ENCODE results near the gene ST6GAL2.

DNA sequence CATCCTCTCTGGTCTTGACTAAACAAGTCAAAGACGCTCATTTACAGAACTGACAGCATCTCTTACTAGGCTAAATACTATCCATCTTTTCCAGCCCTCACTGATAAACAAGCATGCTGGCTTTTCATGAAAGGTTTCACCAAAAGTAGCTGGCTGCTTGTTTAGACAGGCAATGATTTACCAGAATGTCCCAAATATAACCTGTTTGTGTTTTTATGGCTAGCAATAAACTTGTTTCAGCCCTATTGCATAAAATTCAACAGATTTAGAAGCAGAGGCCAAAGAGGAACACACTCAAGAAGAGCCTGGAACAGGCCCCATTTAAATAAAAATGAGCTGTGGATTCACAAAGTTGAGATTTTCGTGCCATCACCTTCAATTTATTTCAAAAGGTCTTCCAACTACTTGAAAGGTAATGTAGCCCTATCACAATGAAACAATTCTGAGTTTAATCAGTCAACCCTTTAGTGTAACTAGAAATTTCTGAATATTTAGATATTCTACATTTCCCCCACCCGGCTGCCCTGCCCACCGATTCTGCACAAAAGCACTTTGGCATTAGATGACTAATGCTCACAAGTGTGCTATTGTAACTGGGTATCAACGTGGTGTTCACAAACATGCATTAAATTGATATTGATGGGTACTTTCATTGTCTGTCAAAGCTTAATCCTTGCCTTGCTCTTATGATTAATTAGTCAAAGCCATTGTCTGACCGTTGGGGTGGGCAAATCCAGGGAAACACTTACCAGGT, 54.0 kb downstream of the ST6GAL2 start:
- TF ChIP-seq, protein P1, sequence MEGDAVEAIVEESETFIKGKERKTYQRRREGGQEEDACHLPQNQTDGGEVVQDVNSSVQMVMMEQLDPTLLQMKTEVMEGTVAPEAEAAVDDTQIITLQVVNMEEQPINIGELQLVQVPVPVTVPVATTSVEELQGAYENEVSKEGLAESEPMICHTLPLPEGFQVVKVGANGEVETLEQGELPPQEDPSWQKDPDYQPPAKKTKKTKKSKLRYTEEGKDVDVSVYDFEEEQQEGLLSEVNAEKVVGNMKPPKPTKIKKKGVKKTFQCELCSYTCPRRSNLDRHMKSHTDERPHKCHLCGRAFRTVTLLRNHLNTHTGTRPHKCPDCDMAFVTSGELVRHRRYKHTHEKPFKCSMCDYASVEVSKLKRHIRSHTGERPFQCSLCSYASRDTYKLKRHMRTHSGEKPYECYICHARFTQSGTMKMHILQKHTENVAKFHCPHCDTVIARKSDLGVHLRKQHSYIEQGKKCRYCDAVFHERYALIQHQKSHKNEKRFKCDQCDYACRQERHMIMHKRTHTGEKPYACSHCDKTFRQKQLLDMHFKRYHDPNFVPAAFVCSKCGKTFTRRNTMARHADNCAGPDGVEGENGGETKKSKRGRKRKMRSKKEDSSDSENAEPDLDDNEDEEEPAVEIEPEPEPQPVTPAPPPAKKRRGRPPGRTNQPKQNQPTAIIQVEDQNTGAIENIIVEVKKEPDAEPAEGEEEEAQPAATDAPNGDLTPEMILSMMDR (IDR thresholded peaks at IDR 0.05), result no peak
- no peak for TF ChIP-seq POLR2A (IDR thresholded peaks at IDR 0.05)

All from body of pancreas (tissue), 4 donors.